Measurements from ENCODE around the gene ACP4.

DNA sequence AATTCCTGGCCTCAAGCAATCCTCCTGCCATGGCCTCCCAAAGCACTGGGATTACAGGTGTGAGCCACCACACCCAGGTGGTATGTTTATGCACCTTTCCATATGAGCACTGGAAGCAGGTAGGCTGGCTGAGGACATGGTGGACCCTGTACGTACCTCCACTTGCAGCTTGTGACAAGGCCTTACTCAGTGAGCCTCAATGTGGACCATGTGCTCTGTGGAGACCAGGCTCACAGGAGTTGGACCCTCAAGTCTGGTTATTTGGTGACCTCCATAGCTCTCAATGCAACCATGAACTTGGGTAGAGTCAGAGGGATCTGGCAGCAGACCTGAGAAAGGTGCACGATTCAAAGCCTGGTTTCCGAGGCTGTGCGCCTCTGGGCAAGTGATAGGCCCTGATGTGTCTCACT is 5.5 kb downstream of the ACP4 start:
- TF ChIP-seq, protein P1, sequence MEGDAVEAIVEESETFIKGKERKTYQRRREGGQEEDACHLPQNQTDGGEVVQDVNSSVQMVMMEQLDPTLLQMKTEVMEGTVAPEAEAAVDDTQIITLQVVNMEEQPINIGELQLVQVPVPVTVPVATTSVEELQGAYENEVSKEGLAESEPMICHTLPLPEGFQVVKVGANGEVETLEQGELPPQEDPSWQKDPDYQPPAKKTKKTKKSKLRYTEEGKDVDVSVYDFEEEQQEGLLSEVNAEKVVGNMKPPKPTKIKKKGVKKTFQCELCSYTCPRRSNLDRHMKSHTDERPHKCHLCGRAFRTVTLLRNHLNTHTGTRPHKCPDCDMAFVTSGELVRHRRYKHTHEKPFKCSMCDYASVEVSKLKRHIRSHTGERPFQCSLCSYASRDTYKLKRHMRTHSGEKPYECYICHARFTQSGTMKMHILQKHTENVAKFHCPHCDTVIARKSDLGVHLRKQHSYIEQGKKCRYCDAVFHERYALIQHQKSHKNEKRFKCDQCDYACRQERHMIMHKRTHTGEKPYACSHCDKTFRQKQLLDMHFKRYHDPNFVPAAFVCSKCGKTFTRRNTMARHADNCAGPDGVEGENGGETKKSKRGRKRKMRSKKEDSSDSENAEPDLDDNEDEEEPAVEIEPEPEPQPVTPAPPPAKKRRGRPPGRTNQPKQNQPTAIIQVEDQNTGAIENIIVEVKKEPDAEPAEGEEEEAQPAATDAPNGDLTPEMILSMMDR (optimal IDR thresholded peaks at IDR 0.05 in 1 of 3, IDR thresholded peaks at IDR 0.05 in 1 of 3, conservative IDR thresholded peaks at IDR 0.05 in 1 of 3; ENCODE audit: extremely low read depth in 1 of 3, insufficient read depth in 2 of 3, low read length in 3 of 3): no peak
- TF ChIP-seq EZH2 (IDR thresholded peaks at IDR 0.05; ENCODE audit: low read length): no peak

Data from keratinocyte (primary cell).